K562 (cell line): ENCODE measurements around the gene GP1BA. TPM values are rescaled to one million over a fixed set of nuclear protein-coding genes. Genes with fewer than 3 reads are reported as not detected.

Experiments
- BCL6 ChIP-seq: fragments of 250-450 bp; sonication (Bioruptor Pico); IDR thresholded peaks from 2 replicates; pipeline ENCODE4 v1.4.0; 2020
- CBX8 ChIP-seq: fragments of 200-600 bp; sonication (generic); IDR thresholded peaks from 2 replicates; pipeline ENCODE4 v1.6.1; 2012; ENCODE audit warnings: borderline replicate concordance, mixed run types, low read depth, mild to moderate bottlenecking, moderate library complexity, mixed read lengths, low read length, control low read depth, inconsistent platforms; ENCODE audit not compliant: poor library complexity, severe bottlenecking; ENCODE audit errors: extremely low read depth
- ESRRA ChIP-seq: fragments of 450-650 bp; IDR thresholded peaks from 2 replicates; pipeline ENCODE4 v1.6.1; 2014; ENCODE audit warnings: low read depth, mild to moderate bottlenecking, moderate library complexity, borderline replicate concordance
- ETV1 ChIP-seq: fragments of 450-650 bp; conservative IDR thresholded peaks from 2 replicates; pipeline ENCODE4 v1.6.1; 2016; ENCODE audit warnings: missing genetic modification characterization, control low read depth, low read depth, missing compliant biosample characterization
- HDAC1 ChIP-seq, 2 experiments: fragments of 450-650 bp; IDR thresholded peaks; 2 replicates each; pipeline ENCODE4 v1.6.1; 2016 to 2017; ENCODE audit warnings: inconsistent platforms in 1 of 2, mild to moderate bottlenecking in 1 of 2, moderate library complexity in 1 of 2
- MYNN ChIP-seq, 2 experiments: sonication (generic); formaldehyde crosslinking in 1 of 2; IDR thresholded peaks; 2 replicates each; pipeline versions ENCODE4 v1.5.0 to v1.6.1; 2016 to 2020; ENCODE audit warnings: antibody characterized with exemption in 1 of 2, missing genetic modification reagents in 1 of 2
- PHF8 ChIP-seq: fragments of 200-600 bp; sonication (generic); IDR thresholded peaks from 2 replicates; pipeline ENCODE4 v1.6.1; 2012; ENCODE audit warnings: mixed run types, mild to moderate bottlenecking, inconsistent platforms, low read length, moderate library complexity, borderline replicate concordance
- POLR3G ChIP-seq: IDR thresholded peaks from 2 replicates; pipeline ENCODE4 v1.6.1; 2011; ENCODE audit not compliant: insufficient read length, insufficient replicate concordance; ENCODE audit errors: extremely low read depth
- RBM22 ChIP-seq: fragments of 200-400 bp; formaldehyde crosslinking; IDR thresholded peaks from 2 replicates; pipeline ENCODE4 v1.6.1; 2018; ENCODE audit warnings: low read length, low read depth; ENCODE audit not compliant: poor library complexity, severe bottlenecking
- SIN3A ChIP-seq, 2 experiments: fragments of 150-350 bp in 1 of 2; IDR thresholded peaks; 2 replicates each; pipeline ENCODE4 v1.6.1; 2011 to 2016; ENCODE audit warnings: borderline replicate concordance in 2 of 2, low read depth in 2 of 2, low read length in 2 of 2, mild to moderate bottlenecking in 2 of 2, moderate library complexity in 2 of 2; ENCODE audit not compliant: control insufficient read depth in 1 of 2
- SRF ChIP-seq, 2 experiments: fragments of 250-450, 450-650 bp in 1 of 2; sonication (Bioruptor Pico) in 1 of 2; sonication (generic) in 1 of 2; formaldehyde crosslinking; IDR thresholded peaks; 2 replicates each; pipeline versions ENCODE4 v1.5.0 to v1.5.1; 2020 to 2022; ENCODE audit warnings: mild to moderate bottlenecking in 1 of 2, missing genetic modification reagents in 1 of 2
- SRSF3 ChIP-seq: fragments of 200-400 bp; formaldehyde crosslinking; IDR thresholded peaks from 2 replicates; pipeline ENCODE4 v1.6.1; 2016; ENCODE audit warnings: mild to moderate bottlenecking, low read length, moderate library complexity; ENCODE audit not compliant: insufficient read depth
- TFAM ChIP-seq: fragments of 250-450 bp; sonication (Bioruptor Pico); conservative IDR thresholded peaks from 2 replicates; pipeline ENCODE4 v1.5.0; 2021; ENCODE audit warnings: mild to moderate bottlenecking, moderate library complexity
- TRIM28 ChIP-seq: fragments of 450-650 bp; IDR thresholded peaks from 2 replicates; pipeline ENCODE4 v1.6.1; 2017
- USF1 ChIP-seq: sonication (generic); formaldehyde crosslinking; IDR thresholded peaks from 2 replicates; pipeline ENCODE4 v1.9.0; 2022; ENCODE audit warnings: mild to moderate bottlenecking, missing genetic modification reagents
- ZNF583 ChIP-seq: fragments of 250-450 bp; sonication (Bioruptor Pico); IDR thresholded peaks from 2 replicates; pipeline ENCODE4 v1.4.0; 2020
- ZNF639 ChIP-seq, 2 experiments: fragments of 200-800 bp in 1 of 2; sonication (Bioruptor generic) in 1 of 2; sonication (generic) in 1 of 2; formaldehyde crosslinking in 1 of 2; IDR thresholded peaks in 1 of 2; conservative IDR thresholded peaks in 1 of 2; 2 replicates each; pipeline versions ENCODE4 v1.5.0 to v1.6.1; 2016 to 2020; ENCODE audit warnings: missing compliant biosample characterization in 1 of 2, missing genetic modification characterization in 1 of 2, missing genetic modification reagents in 1 of 2
- polyA plus RNA-seq, 8 experiments: library from polyadenylated mRNA; depleted of rRNA in 4 of 8; stranded (reverse) in 5 of 8; unstranded in 3 of 8; fragments of >200 nt; fragmentation: Nextera tagmentation in 2 of 8; fragmentation: Illumina TruSeq in 1 of 8; extraction: Ambion mirVana in 2 of 8; extraction: Trizol in 1 of 8; gene quantifications; 2 replicates each; pipeline versions ENCODE4 v1.2.1 to v1.2.3, GENCODE V29; 2011 to 2014; ENCODE audit warnings: inconsistent platforms in 1 of 8, missing spikeins in 1 of 8
- total RNA-seq, 7 experiments: library from RNA; depleted of rRNA in 6 of 7; stranded (reverse); fragments of >200 nt in 6 of 7; fragmentation: Illumina TruSeq in 2 of 7; extraction: Trizol in 2 of 7; gene quantifications; 2 replicates each; pipeline versions ENCODE4 v1.2.1 to v1.2.3, GENCODE V29; 2011 to 2021; ENCODE audit warnings: low replicate concordance in 1 of 7
- TF ChIP-seq, protein P1 (sequence below), 2 experiments: fragments of 450-650 bp; conservative IDR thresholded peaks; 2 replicates each; pipeline ENCODE4 v1.6.1; 2017; ENCODE audit warnings: mild to moderate bottlenecking in 2 of 2, moderate library complexity in 2 of 2

The GP1BA gene
- total and polyA plus RNA-seq, 9 of the 15 experiments (the other 6 are each of a cell fraction or from before 2014, with no cell fraction given) = 0.01 TPM; not detected in 8

DNA sequence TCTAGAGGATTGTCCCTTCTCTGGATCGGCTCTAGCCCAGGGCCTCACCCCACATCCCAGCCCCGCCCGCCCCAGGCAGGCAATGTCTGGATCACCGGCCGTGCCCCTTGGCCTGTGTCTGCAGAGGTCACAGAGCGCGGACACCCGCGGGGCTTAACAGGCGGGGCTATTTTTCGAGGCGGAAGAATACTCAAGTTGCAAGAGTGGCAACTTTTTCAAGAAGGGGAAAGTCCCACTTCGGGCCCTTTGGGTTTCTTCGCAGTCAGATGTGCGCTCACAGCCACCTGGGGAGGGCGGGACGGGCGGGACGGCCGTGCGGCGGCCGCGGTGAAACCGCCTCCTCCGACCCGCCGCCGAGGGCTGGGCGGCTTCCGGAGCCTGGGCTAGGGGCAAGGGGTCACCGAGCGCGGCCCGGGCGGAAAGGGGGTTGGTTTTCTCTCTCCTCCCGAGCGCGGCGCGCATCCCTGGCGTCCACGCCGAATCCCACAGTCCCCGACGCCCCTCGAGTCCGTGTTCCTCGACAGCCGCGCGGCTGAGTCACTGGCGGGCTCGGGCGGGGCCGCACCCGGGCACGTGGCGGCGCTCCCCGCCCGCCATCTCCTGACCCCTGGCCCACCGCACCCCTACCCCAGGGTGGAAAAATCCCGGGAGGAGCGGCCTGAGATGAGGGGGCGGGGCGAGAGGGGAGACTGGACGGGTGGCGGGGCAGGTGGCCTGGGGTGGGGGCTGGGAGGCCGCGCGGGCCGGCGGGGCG is 17.4 kb downstream of the GP1BA start (continued):
- TF ChIP-seq POLR3G (no peak), MYNN (IDR thresholded peaks at IDR 0.05) (no peak), MYNN (CRISPR knock-in tag; IDR thresholded peaks at IDR 0.05) (no peak), ETV1 (tag) (0 out of 2 replicates have a peak, but pooled peaks have one; percentile 15), ESRRA (0 out of 2 replicates have a peak, but pooled peaks have one; percentile 14), BCL6 (CRISPR knock-in tag) (0 out of 2 replicates have a peak, but pooled peaks have one; percentile 50), ZNF639 (CRISPR knock-in tag; conservative IDR thresholded peaks at IDR 0.05 in 1 of 2, IDR thresholded peaks at IDR 0.05 in 1 of 2) (peak in 1 of 2 experiments; percentile 91; a peak in 2 of 4 replicates), SRSF3 (no peak), SRF (CRISPR knock-in tag; IDR thresholded peaks at IDR 0.05) (no peak), TFAM (no peak), USF1 (CRISPR knock-in tag) (peak; percentile 57), TRIM28 (no peak), RBM22 (peak; percentile 64), HDAC1 (IDR thresholded peaks at IDR 0.05) (peak in 1 of 2 experiments; percentile 40; a peak in 1 of 4 replicates), ZNF583 (CRISPR knock-in tag) (0 out of 2 replicates have a peak, but pooled peaks have one; percentile 8), CBX8 (no peak), SIN3A (IDR thresholded peaks at IDR 0.05; ENCODE audit: borderline replicate concordance in 2 of 2, control insufficient read depth in 1 of 2, low read depth in 2 of 2, low read length in 2 of 2) (peak in 1 of 2 experiments; percentile 5; a peak in 1 of 4 replicates), PHF8 (peak; percentile 42; the same call in 1 of the 2 replicates)
- TF ChIP-seq, protein P1, sequence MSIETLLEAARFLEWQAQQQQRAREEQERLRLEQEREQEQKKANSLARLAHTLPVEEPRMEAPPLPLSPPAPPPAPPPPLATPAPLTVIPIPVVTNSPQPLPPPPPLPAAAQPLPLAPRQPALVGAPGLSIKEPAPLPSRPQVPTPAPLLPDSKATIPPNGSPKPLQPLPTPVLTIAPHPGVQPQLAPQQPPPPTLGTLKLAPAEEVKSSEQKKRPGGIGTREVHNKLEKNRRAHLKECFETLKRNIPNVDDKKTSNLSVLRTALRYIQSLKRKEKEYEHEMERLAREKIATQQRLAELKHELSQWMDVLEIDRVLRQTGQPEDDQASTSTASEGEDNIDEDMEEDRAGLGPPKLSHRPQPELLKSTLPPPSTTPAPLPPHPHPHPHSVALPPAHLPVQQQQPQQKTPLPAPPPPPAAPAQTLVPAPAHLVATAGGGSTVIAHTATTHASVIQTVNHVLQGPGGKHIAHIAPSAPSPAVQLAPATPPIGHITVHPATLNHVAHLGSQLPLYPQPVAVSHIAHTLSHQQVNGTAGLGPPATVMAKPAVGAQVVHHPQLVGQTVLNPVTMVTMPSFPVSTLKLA (conservative IDR thresholded peaks at IDR 0.05) = peak; percentile 72 to 85; a peak in 3 of 4 replicates
